GM12872 (cell line): ENCODE data around the gene SRPK3.

Experiments
- CTCF ChIP-seq: IDR thresholded peaks from 3 replicates; pipeline ENCODE4 v1.5.1; 2011; ENCODE audit warnings: low read depth, mild to moderate bottlenecking, low read length, moderate library complexity; ENCODE audit not compliant: insufficient read depth

The SRPK3 gene

GRCh38 chrX:153780678-153781427, at the start of gene SRPK3:
Gene SRPK3, plus strand, starts transcription at chrX:153781041. Its CDS starts 46 bp downstream, at chrX:153781087.
- no peak for TF ChIP-seq CTCF

DNA sequence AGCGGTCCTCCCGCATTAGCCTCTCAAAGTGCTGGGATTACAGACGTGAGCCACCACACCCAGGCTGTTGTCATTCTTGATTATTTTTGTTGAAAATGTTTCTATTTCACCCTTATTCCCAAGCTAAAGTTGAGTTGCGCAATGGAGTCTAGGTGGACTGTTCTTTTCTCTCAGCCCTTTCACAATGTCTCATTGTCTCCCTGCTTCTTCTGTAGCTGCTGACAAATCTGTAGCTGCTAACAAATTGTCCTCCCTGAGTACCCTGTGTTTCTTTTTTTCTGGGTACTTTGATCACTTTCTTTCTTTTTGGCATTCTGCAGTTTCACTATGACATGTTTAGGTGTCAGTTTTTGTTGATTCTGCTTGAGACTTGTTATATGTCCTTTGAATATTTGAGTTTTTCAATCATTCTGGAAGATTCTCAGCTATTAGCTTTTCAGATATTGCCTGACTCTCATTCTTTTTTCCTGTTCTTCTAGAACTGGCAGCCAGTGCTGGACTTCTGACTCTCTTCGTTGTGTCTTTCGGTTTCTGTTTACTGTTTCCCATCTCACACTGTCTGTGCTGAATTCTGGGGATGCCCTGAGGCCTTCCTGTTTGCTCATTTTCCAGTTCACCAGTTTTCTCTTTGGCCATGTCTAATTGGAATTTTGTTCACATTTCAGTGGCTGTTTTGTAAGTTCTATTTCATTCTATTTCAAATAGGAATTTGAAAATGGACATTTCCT, 49.6 kb upstream of the SRPK3 start:
- TF ChIP-seq CTCF, result no peak

GRCh38 chrX:153731845-153732215, 49.0 kb upstream of the SRPK3 start:
- TF ChIP-seq CTCF, result no peak

DNA sequence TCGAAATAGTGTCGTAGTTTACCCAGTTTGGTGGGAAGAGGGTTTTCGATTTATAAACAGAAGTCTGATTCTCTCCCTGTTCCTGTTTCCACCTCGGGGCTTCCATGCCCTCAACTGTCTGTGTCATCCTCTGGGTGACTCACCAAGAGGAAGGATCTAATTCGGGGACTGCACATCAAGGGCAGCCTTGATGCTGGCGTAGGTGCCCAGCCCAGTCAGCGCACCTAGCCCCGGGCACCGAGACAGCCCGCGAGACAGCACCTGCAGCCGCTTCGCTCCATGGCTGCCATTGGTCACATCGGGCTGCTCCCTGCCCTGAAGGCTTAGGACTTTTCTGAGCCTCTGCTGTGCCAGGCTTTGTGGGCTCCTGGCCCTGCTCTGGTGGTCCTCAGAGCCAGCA, 48.4 kb upstream of the SRPK3 start:
- no peak for TF ChIP-seq CTCF

GRCh38 chrX:153733651-153734240, 47.1 kb upstream of the SRPK3 start:
- TF ChIP-seq CTCF, result no peak

- no peak for TF ChIP-seq CTCF
Observed at GRCh38 chrX:153734871-153735270, 46.0 kb upstream of the SRPK3 start.

- TF ChIP-seq CTCF, result peak; percentile 34; the same call in 1 of the 3 replicates
Observed at GRCh38 chrX:153735274-153735673, 45.6 kb upstream of the SRPK3 start.
